Ovary (tissue), 9 donors: ENCODE data around the gene DKK3. TPM values are rescaled to one million over a fixed set of nuclear protein-coding genes. Genes with fewer than 3 reads are reported as not detected.

ENCODE experiments used
- DNase-seq, 5 donors: peaks; one replicate each; pipeline ENCODE4 v3.0.0-alpha.2; 2019 to 2020
- H3K27ac ChIP-seq, 2 donors: fragments of 200-600 bp; one replicate each; pipeline versions ENCODE4 v1.5.1 to v1.8.0; 2019 to 2022
- H3K27me3 ChIP-seq: fragments of 200-600 bp; one replicate; pipeline ENCODE4 v1.8.0; 2022
- H3K36me3 ChIP-seq: fragments of 200-600 bp; sonication (generic); one replicate; pipeline ENCODE4 v1.5.1; 2019
- H3K4me1 ChIP-seq: one replicate; pipeline ENCODE4 v1.8.1; 2013; ENCODE audit warnings: mild to moderate bottlenecking, moderate library complexity; ENCODE audit not compliant: insufficient read depth
- H3K4me3 ChIP-seq: fragments of 200-600 bp; sonication (generic); one replicate; pipeline ENCODE4 v1.5.1; 2017
- H3K9me3 ChIP-seq, 2 donors: fragments of 200-600 bp in 1 of 2; sonication (generic) in 1 of 2; one replicate each; pipeline versions ENCODE4 v1.5.1 to v1.8.1; 2013 to 2019; ENCODE audit warnings: mild to moderate bottlenecking in 1 of 2, moderate library complexity in 1 of 2
- EP300 ChIP-seq: sonication (generic); formaldehyde crosslinking; IDR thresholded peaks from one replicate; pipeline ENCODE4 v1.6.1; 2017; ENCODE audit warnings: antibody characterized with exemption
- POLR2A ChIP-seq: fragments of 450-650 bp; IDR thresholded peaks from one replicate; pipeline ENCODE4 v1.6.1; 2017; ENCODE audit warnings: antibody characterized with exemption, mild to moderate bottlenecking, moderate library complexity
- WGBS, 3 donors: extraction: QIAGEN DNeasy Blood & Tissue Kit in 1 of 3; methylation state at CpG; one replicate each; pipeline versions ENCODE4 v1.1.5 to v1.1.7; 2013 to 2017; 5-methylcytosine and 5-hydroxymethylcytosine counted together
- intact Hi-C, 4 donors: fragments of 100-400 bp; cut with DNase I; formaldehyde crosslinking; loops; one replicate each; pipeline versions ENCODE4 v1.11.0 to v1.15.1; 2022 to 2023
- polyA plus RNA-seq, 2 donors: library from polyadenylated mRNA; stranded (reverse); fragments of 200-250 nt in 1 of 2; fragments of 350-450 nt in 1 of 2; fragmentation: Illumina TruSeq in 1 of 2; extraction: RNeasy Lipid Tissue Mini Kit (QIAGEN cat#74804) in 1 of 2; gene quantifications; one replicate each; pipeline ENCODE4 v1.2.3, GENCODE V29; 2013 to 2014
- total RNA-seq, 7 donors: library from RNA; depleted of rRNA in 2 of 7; stranded (reverse); fragments of >200 nt in 2 of 7; fragmentation: NEBNext Ultra II Directional in 3 of 7; extraction: Animal tissue kit (Norgen Biotek cat#: 25700) in 3 of 7; gene quantifications; one replicate each; pipeline versions ENCODE4 v1.1.0 to v1.2.4, GENCODE V29; 2016 to 2023
- TF ChIP-seq, protein P1 (sequence below), 3 donors: fragments of 450-650 bp in 2 of 3; fragments of 200-600 bp in 1 of 3; IDR thresholded peaks; one replicate each; pipeline versions ENCODE4 v1.5.1 to v1.8.0; 2016 to 2022; ENCODE audit warnings: antibody characterized with exemption in 3 of 3, mild to moderate bottlenecking in 1 of 3
- donor health status: DM: no; HTN: no; CAD: no; lungs with moderate emphysema.
- donor health status: DM: no; HTN: no; CAD: no.
- donor health status: Bipolar disorder and iron deficiency.
- donor health status: DM: yes; HTN: yes; CAD: no.
- donor health status: DM: no; HTN: no; CAD: no.
- donor health status: DM: yes; HTN: yes; CAD: no.

DKK3 gene
- total and polyA plus RNA-seq, 9 donors = 33.9 to 255 (median 62.8) TPM

DNA sequence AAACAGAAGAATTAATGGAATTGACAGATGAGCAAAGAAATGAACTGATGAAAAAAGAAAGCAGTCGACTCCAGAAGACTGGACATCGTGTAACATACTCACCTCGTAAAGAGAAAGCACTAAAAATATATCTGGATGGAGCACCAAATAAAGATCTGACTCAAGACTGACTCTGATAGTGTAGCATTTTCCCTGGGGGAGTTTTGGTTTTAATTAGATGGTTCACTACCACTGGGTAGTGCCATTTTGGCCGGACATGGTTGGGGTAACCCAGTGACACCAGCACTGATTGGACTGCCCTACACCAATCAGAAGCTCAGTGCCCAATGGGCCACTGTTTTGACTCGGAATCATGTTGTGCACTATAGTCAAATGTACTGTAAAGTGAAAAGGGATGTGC lies 52.4 kb downstream of the DKK3 start:
- no peak for DNase-seq
- no peaks in the 10 kb centered on the region for H3K36me3 ChIP-seq
- intact Hi-C loops = no loop called here

DNA sequence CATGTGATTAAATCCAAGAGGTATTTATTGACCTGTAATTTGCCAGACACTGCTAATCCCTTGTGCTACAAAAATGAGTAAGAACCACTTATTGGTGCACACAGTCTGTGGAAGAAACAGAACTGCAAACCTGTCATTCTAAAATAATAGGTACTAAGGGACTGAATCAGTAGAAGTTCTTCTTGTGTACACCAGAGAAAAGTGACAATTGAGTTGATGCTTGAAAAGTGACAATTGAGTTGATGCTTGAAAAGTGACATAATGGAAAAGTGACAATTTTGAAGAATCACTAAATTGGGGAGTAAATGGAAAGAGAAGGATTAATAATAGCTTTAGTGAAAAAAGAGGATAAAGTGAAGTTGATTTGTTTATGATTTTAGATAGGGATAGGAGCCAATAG lies 56.4 kb downstream of the DKK3 start:
- Histone ChIP-seq H3K9me3 (no peaks in the 10 kb centered on the region), H3K27ac (no peak overlapping the region), H3K4me1 (no peaks in the 10 kb centered on the region), H3K36me3 (no peaks in the 10 kb centered on the region), H3K4me3 (no peak overlapping the region), H3K27me3 (no peaks in the 10 kb centered on the region)
- intact Hi-C loops = no loop called here
- no peak for DNase-seq
- TF ChIP-seq, protein P1, sequence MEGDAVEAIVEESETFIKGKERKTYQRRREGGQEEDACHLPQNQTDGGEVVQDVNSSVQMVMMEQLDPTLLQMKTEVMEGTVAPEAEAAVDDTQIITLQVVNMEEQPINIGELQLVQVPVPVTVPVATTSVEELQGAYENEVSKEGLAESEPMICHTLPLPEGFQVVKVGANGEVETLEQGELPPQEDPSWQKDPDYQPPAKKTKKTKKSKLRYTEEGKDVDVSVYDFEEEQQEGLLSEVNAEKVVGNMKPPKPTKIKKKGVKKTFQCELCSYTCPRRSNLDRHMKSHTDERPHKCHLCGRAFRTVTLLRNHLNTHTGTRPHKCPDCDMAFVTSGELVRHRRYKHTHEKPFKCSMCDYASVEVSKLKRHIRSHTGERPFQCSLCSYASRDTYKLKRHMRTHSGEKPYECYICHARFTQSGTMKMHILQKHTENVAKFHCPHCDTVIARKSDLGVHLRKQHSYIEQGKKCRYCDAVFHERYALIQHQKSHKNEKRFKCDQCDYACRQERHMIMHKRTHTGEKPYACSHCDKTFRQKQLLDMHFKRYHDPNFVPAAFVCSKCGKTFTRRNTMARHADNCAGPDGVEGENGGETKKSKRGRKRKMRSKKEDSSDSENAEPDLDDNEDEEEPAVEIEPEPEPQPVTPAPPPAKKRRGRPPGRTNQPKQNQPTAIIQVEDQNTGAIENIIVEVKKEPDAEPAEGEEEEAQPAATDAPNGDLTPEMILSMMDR (IDR thresholded peaks at IDR 0.05) = no peak
- TF ChIP-seq POLR2A (no peak), EP300 (no peak)

More for the DNA sequence above, 52.4 kb downstream of the DKK3 start:
- no peaks in the 10 kb centered on the region for H3K9me3 ChIP-seq
- TF ChIP-seq EP300 (no peak), POLR2A (no peak)
- TF ChIP-seq, protein P1 (IDR thresholded peaks at IDR 0.05) = no peak
- no peak overlapping the region for H3K27ac ChIP-seq
- no peaks in the 10 kb centered on the region for H3K27me3 ChIP-seq
- 93 to 94% (median 93%) methylated on average over 5 of the region's 5 CpGs for WGBS, 3 donors
- H3K4me3 ChIP-seq = no peak overlapping the region
- H3K4me1 ChIP-seq = no peaks in the 10 kb centered on the region

DNA sequence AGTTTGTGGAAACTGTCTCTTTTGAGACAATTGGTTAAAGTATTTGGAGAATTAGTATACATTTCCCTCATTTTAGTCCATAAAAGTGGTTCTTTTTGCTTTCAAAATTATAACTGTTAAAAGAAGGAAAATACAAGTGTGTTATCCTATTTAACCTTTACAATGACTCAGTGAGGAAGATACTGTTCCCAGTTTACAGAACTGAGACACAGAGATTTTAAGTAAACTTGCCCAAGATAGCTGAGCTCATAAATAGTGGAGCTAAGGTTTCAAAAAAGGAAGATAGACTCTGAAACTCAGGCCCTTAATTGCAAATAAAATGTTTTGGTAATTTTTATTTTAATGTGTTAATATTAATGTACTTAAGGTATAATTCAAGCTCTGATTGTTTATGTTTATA lies 58.9 kb downstream of the DKK3 start:
- DNase-seq = no peak
- intact Hi-C loops = loop anchor here in 2 of 4 donors (10.0 kb wide), 1 partner anchor 325 kb away; no protein-coding TSS in a partner anchor
- H3K9me3 ChIP-seq = no peaks in the 10 kb centered on the region
- H3K27me3 ChIP-seq = no peaks in the 10 kb centered on the region
- no peak overlapping the region for H3K4me3 ChIP-seq
- H3K4me1 ChIP-seq = no peaks in the 10 kb centered on the region
- TF ChIP-seq, protein P1 (IDR thresholded peaks at IDR 0.05) = no peak
- TF ChIP-seq POLR2A (no peak), EP300 (no peak)
- no peak overlapping the region for H3K27ac ChIP-seq
- no peaks in the 10 kb centered on the region for H3K36me3 ChIP-seq

DNA sequence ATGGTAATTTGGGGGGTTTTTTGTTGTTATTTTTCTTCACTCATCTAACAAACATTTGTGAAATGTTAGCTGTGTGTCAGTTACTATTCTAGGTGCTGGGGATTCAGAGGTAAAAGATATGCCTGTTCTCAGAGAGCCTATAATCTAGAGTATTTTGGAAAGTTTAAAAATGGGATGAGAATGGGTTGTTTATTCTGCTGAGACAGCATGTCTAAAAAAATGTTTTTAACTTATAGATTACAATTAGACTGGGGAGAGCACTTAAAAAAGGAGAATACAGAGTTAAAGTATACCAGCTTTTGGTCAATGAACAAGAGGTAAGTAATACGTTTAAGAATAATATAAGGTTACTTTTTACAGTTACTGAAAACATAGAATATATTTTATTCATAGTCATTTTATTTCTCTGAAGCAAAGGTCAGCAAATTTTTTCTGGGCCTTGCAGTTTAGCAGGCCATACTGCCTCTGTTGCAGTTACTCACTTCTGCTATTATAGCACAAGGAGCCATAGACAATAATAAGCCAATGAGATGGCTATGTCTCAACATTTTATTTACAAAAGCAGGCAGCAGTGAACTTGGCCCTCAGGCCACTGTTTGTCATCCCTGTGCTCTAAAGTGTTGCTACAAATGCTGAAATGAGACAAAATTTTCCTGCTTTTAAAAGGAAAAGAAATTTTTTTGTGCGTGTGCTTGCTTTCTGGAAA lies 60.0 kb downstream of the DKK3 start:
- no peaks in the 10 kb centered on the region for H3K27me3 ChIP-seq
- H3K9me3 ChIP-seq = no peaks in the 10 kb centered on the region
- no peak for DNase-seq
- intact Hi-C loops = loop anchor here in 2 of 4 donors (10.0 kb wide), 1 partner anchor 326 kb away; no protein-coding TSS in a partner anchor
- H3K36me3 ChIP-seq = no peaks in the 10 kb centered on the region
- TF ChIP-seq, protein P1 (IDR thresholded peaks at IDR 0.05) = no peak
- no peak for TF ChIP-seq POLR2A
- no peak for TF ChIP-seq EP300
- 86 to 90% (median 90%) methylated on average over 2 of the region's 2 CpGs for WGBS, 3 donors
- no peak overlapping the region for H3K27ac ChIP-seq
- no peaks in the 10 kb centered on the region for H3K4me1 ChIP-seq
- H3K4me3 ChIP-seq = no peak overlapping the region
